IPS-18c (cell line): ENCODE results near the gene CADM3.

Experiments used
- H3K4me3 ChIP-seq: 2 replicates; pipeline ENCODE4 v1.7.0; 2013; ENCODE audit warnings: low read depth, mild to moderate bottlenecking, low read length, moderate library complexity; ENCODE audit not compliant: insufficient read depth
- H3K9me3 ChIP-seq: one replicate; pipeline ENCODE4 v1.6.1; 2013; ENCODE audit warnings: mild to moderate bottlenecking, low read length, moderate library complexity; ENCODE audit not compliant: control insufficient read depth, insufficient read depth

Gene CADM3

DNA sequence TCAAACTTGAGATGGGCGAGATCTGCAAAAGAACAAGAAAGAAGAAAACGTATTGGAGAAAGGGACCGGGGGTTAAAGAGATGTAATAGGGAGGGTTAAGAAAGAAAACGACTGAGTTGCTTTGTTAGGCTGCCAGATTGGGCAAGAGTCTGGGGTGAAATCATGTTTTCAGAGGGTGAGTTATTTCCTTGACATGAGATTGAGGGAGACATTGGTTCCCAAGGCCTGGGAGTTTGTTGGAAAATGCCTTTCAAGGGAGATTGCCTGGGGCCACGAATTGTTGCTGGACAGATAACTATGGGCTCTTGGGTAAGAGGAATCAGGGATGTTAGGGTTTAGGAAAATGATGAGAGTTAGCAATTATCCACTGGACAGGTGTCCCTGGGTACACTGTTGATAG lies 776 bp upstream of the CADM3 start:
- peak overlapping the region; percentile 32; the same call in 1 of the 2 replicates for H3K4me3 ChIP-seq
- peaks cover 4% of the 10 kb centered on the region for H3K9me3 ChIP-seq

DNA sequence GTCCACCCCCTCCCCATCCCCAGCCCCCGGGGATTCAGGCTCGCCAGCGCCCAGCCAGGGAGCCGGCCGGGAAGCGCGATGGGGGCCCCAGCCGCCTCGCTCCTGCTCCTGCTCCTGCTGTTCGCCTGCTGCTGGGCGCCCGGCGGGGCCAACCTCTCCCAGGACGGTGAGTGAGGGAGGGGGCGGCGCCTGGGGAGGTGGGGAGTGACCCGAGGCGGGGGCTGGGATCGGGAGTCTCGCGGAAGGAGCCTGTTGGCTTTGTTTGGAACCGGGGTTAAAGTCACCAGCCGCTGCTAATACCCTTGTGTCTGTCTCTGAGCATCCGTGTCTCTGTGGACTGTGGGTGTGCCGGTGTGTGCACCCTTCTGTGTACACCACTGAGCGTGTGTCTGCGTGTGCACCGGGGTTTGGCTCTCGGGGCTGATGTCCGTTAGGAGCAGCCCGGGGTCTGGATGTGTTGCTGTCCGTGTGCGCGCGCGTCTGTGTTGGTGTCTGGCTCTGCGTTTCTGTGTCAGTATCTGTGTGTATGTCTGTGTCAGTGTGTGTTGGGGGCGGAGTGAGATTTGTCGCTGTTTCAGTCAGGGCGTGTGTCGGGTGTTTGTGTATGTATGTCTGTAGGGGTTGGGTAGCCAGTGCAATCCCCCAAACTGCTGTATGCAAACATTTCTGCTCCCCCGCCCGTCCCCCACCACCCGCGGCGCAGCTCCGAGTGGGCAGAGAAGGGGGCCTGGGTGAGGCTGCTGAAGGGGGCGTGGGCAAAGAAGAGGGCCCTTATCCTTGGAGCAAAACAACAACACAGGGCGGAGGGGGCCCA lies 480 bp downstream of the CADM3 start:
- peaks cover 4% of the 10 kb centered on the region for H3K9me3 ChIP-seq
- peak overlapping the region; percentile 84 for H3K4me3 ChIP-seq

DNA sequence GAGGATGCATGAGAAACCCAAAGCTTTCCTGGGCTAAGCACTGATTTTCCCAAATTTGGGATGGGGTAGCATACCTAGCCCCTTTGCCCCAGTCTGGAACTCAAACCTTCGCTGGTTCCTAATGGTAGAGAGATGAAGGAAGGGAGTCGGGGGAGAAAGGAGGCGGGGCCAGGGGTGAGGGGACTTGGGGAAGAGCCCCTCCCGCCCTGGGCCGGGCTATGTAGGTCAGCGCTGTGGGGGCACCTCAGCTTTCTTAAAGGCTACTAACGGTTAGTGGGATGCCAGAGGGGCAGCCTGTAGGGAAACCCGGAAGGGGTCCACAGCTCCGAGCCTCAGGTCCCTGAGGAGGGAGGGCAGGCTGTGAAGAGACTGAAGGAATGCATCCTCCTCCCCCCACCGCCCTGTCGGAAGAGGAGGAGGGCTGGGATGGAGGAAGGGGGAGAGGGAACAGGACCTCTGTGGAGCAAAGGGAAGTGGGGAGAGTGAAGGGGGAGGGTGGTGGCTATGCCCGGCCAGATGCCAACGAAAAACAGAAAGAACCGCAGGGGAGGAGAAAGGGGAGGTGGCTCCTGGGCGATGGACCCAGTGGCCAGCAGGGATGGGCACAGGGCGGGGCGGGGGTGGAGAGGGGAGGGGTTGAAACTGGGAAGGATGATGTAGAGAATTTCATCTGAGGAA lies 1.3 kb downstream of the CADM3 start:
- H3K4me3 ChIP-seq, result peak overlapping the region; percentile 84

DNA sequence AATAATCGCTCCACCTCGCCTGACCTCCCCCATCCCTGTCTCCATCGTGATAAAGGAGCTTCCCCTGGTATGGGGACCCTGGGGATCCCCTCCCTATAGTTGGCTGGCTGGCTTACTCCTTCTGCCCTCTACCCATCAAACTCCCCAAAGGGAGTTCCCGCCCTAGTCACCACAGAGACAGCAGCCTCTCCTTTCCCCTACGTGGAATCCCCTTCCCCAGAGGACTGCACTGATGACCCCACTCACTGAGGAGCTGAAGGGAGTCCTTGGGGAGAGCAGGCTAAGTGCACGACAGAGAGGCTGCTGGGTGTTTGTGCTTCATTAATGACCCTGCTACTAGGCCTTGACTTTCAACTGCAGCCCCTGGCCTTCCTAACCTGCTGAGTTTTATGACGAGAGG lies 1.9 kb downstream of the CADM3 start:
- Histone ChIP-seq H3K9me3 (peaks cover 4% of the 10 kb centered on the region), H3K4me3 (peak overlapping the region; percentile 84)

More for the DNA sequence above, 1.3 kb downstream of the CADM3 start:
- peaks cover 4% of the 10 kb centered on the region for H3K9me3 ChIP-seq

DNA sequence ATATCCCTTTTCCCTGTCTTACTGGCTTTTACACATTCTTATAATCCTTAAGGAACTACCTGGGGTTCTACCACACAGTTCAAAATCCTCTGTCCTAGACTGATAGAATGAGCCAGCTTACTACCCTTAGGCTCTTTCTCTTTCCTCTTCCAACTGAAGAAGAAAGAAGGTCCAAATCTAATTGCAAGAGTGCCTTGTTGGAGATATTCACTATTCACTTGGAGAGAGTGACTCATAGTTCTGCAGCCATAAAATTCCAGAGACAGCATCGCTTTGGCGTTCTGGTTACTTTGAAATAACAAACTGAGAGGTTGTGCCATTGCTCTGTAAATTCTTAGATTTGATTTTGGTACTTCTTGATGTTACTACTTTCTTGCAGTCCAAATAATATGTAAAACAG lies 4.2 kb downstream of the CADM3 start:
- Histone ChIP-seq H3K4me3 (no peak overlapping the region), H3K9me3 (peaks cover 2% of the 10 kb centered on the region)

DNA sequence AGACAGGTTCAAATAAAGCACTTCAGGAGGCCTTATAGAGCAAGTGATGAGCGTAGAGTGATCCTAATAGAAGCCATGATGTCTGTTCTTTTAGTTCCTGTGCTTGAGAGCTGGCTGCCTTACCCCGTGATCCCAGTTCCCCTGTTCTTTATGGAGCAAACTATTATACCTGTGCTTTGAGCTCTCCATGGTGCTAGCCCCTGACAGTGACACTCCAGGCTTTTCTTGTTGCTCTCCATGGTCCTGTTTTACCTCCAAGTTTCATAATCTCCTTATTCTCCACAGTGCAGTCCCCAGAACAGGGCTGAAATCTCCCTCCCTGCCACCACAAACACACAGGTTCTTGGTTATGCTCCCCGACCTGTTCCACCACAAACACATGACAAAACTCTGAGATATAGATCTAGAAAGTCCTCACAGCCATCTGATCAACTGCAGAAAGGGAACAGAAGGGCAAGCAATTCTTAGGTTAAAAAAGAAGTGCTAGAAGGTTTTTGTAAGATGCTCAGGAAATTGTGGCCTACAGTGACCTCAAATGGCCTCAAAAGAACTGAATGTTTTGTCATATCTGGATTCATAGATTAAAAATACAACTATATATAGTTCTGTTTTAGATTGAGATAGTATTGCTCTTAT lies 6.0 kb downstream of the CADM3 start:
- H3K9me3 ChIP-seq, result no peaks in the 10 kb centered on the region

DNA sequence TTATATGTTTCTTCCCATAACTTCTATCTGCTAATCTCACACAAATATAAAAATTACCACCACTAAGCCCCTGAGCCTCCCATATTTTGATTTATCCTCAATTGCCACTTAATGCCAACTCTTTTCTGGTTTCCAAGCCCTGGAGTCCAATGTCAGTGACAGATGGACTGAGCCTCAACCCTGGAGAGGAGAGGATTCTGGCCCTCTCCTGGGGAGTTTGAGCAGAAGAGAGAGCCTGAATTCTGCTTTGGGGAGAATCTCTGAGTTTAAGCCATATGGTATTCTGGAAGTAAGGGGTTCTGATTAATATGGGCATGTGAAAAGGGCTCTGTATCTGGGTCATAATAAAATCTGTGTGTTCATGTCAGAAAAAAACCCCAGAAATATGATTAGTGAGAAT lies 8.5 kb downstream of the CADM3 start:
- Histone ChIP-seq H3K4me3 (no peak overlapping the region), H3K9me3 (no peaks in the 10 kb centered on the region)

More for the DNA sequence above, 6.0 kb downstream of the CADM3 start:
- H3K4me3 ChIP-seq, result no peak overlapping the region

DNA sequence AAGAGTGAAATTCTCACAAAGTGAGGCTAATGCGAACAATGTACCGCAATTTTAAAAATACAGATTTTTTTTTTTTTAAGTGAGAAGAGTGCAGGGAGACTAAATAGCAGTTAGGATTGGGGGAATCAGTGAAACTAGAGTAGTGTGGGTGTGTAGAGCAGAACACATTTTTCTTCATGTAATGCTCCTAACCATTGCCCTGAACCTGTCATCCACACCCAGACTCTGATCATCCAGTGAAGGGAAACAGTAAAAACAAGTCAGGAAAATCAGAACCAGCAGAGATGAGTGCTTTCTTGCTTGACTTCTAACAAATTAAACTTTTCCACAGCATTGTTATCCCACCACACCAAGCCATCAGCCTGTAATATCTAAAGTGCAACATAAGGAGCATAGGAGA lies 9.1 kb downstream of the CADM3 start:
- H3K9me3 ChIP-seq, result no peaks in the 10 kb centered on the region
- H3K4me3 ChIP-seq, result no peak overlapping the region

DNA sequence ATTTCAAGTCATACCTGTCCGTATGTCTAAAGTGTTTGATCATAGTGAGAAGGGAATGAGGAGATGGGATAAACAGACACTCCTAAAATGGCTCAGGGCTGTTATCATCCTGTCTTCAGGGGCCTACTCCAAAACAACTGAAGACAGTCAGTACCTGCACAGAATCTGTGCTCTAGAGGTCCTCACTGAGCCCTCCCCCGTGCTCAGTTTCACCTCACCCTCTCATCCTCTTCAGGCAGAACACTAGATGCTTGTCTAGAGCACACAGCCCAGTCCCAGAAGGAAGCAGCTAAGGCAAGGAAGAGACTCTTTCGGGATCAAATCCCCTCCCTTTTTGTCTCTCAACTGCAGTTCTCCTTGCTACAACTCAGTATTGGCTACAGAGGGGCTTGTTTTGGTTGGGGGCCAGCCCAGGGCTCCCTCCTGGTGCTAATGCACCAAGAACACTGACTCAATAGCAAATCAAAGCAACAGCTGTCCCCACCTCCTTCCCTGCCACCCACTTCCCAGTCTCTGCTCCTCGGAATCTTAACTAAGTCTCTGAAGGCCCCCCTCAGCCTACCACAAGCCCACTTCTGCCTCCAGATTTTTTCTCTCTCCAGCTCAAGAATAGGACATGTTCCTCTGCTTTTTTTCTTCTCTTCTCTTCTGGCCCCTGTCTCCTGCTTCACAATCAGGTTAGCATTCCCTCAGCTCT lies 10.1 kb downstream of the CADM3 start:
- no peaks in the 10 kb centered on the region for H3K9me3 ChIP-seq
- no peak overlapping the region for H3K4me3 ChIP-seq

DNA sequence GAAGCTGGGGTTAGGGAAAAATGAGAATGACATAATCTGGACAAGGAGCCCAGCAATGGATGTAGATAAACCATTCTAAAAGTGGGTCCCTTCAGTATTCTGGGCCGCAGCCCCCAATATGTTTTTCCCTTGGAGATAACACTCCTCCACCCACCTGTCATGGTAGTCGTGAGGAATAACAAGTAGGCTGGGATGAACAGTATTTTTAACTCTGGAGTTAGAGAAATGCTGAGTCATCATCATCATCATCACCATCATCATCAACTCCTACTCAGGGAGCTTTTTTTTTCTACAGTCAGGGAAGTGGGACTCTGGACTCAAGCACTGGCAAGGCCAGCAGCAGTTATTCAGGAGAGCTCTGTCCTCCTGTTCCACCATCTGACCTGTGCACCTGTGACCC lies 12.8 kb downstream of the CADM3 start:
- H3K4me3 ChIP-seq, result no peak overlapping the region
- no peaks in the 10 kb centered on the region for H3K9me3 ChIP-seq

DNA sequence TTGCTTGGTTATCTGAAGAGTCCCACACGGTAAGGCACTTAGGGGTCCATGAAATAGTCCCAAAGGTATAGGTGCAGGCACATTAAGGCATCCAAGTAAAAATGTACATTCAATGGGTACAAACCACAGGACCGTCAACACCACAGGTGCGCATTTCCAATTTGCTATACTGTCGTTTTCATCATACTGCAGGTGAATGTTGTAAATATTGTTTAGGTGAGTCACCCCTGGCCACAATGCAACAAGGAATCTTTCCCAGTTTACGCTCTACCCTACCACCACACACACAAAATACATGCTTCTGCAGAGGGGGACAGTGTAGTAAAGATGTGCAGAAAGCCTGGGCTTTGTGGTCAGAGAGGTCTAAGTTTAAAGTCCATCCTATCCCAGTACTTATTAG lies 13.7 kb downstream of the CADM3 start:
- Histone ChIP-seq H3K4me3 (no peak overlapping the region), H3K9me3 (no peaks in the 10 kb centered on the region)

DNA sequence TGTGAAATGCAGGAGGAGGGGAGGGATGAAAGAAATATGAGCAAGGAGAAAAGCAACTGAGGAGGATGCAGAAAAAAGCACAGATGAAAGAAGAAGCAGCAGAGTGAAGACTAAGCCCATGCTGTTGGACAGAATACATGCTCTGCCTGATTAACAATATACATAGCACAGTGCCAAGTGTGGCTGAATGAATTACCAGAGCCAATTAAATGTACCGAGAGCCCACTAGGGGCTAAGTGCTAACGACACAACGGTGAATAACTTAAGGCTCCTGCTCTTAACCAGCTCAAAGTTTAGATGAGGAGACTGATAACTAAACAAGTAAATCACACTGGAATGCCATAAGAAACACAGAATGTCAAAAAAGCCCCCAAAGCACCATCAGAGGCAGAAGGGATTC lies 15.6 kb downstream of the CADM3 start:
- H3K9me3 ChIP-seq, result no peaks in the 10 kb centered on the region

DNA sequence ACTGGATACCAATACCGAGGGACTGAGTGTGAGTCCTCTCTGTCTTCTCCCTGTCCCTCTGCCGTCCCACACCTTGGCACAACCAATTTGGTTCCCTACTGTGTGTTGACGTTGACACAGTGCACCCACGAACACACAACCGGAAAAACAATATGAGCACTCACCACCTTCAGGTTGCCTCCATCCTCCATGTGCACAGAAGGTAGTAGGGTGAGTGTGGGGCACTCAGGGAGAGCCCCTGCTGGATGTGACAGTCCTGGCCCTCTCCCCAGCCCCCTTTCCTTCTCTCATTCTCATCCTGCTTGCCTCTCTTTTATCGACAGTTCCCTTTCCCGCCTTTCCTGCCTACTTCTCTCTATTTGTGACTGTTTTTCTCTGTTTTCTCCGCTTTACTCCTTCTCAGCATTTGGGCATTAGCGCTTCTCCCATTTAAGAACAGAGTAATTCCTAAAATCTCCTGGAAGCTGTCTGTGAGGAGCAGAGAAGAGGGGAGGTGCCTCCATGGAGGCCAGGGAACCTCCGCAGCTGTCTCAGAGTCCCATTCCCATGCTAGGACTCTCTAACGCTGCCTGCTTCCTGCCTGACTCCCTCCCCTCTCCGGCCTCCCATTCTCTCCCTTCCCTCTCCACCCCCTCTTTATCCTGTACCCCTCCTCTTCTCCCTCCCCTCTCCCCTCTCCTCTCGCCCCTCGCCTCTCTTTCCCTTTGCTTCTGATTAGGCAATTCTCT lies 16.4 kb downstream of the CADM3 start:
- Histone ChIP-seq H3K9me3 (no peaks in the 10 kb centered on the region), H3K4me3 (peak overlapping the region; percentile 62)

More for the DNA sequence above, 15.6 kb downstream of the CADM3 start:
- H3K4me3 ChIP-seq, result peak overlapping the region; percentile 62

DNA sequence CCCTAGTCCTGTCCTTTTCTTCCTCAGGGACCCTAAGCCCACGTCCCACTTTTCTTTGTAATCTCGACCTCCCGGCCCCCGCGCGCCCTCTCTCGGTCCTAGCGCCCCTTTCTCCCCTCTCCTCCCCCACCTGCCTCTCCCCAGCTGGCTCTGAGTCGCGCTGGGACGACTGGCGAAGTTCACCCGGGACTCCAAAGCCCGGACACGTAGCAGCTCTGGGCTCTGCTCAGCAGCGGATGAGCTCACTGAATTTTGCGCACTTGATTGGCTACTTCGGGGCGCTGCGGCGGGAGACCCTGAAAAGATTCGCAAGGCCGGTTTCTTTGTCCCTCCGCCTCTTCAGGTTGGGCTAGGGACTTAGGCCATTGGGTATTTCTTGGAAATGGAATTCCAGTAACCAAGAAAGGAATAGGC lies 17.0 kb downstream of the CADM3 start:
- no peaks in the 10 kb centered on the region for H3K9me3 ChIP-seq
- peak overlapping the region; percentile 62 for H3K4me3 ChIP-seq

DNA sequence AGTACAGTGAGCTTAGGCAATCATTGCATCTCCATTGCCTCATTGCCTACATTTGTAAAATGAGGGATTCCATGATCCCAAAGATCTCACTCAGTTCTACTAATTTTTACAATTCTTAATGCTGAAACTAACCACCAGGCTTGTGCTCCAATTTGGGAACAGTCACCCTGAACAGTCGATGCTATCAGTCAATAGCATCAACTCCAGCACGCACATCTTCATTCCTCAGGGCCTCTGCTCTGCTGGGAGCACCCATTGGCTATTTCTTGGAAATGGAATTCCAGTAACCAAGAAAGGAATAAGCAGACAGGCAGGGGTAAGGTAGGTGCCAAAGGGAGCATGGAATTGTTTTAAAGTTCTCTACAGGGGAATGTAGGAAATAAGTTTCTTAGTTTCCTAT lies 19.0 kb downstream of the CADM3 start:
- no peaks in the 10 kb centered on the region for H3K9me3 ChIP-seq

DNA sequence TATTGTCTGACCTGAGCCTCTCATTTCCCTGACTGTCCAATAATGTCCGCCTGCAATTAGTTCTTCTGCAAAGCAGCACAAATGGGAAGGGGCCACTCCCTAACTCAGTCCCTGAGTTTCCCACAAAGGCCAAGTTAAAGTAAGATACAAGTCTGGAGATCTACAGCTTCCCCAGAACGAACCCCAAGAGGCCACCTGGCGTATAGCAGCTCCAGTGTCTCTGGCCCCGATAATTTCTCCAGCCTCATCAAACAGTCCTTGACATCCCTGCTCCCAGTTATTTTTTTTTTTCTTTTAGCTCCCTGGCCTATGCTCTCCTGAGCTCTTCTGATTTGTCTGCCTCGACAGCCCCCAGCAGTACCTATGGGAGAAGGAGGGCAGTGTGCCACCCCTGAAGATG lies 25.1 kb downstream of the CADM3 start:
- Histone ChIP-seq H3K4me3 (no peak overlapping the region), H3K9me3 (no peaks in the 10 kb centered on the region)

More for the DNA sequence above, 19.0 kb downstream of the CADM3 start:
- no peak overlapping the region for H3K4me3 ChIP-seq
